A549 (cell line): ENCODE results near the gene COPE.

Experiments used
- CTCF ChIP-seq: fragments of >200 bp; sonication (Bioruptor Twin); formaldehyde crosslinking; IDR thresholded peaks from 3 replicates; pipeline ENCODE4 v1.5.1; 2016
- EP300 ChIP-seq, 2 experiments: fragments of >200 bp; sonication (Bioruptor Twin); formaldehyde crosslinking; IDR thresholded peaks; 2 replicates in 1 of 2; 3 replicates in 1 of 2; pipeline ENCODE4 v1.6.1; 2016 to 2017
- HDAC2 ChIP-seq: fragments of 200-600 bp; sonication (generic); IDR thresholded peaks from 2 replicates; pipeline ENCODE4 v1.6.1; 2016
- KDM1A ChIP-seq: fragments of 200-600 bp; sonication (generic); IDR thresholded peaks from 2 replicates; pipeline ENCODE4 v1.6.1; 2016; ENCODE audit warnings: low read depth, mild to moderate bottlenecking
- POLR2A ChIP-seq: IDR thresholded peaks from 2 replicates; pipeline ENCODE4 v1.6.1; 2012; ENCODE audit warnings: mild to moderate bottlenecking, low read length
- RARB ChIP-seq: fragments of 250-450 bp; sonication (Bioruptor Pico); IDR thresholded peaks from 2 replicates; pipeline ENCODE4 v1.8.0; 2021; ENCODE audit warnings: mild to moderate bottlenecking, moderate library complexity
- ZC3H11A ChIP-seq: fragments of 450-650 bp; IDR thresholded peaks from 2 replicates; pipeline ENCODE4 v1.6.1; 2014; ENCODE audit warnings: antibody characterized with exemption, mild to moderate bottlenecking
- ZFP36 ChIP-seq: fragments of 450-650 bp; IDR thresholded peaks from 2 replicates; pipeline ENCODE4 v1.6.1; 2014; ENCODE audit warnings: borderline replicate concordance; ENCODE audit not compliant: partially characterized antibody

GRCh38 chr19:18854982-18855381, 64.2 kb downstream of the COPE start:
- TF ChIP-seq CTCF (no peak), HDAC2 (no peak), ZC3H11A (no peak), EP300 (IDR thresholded peaks at IDR 0.05) (no peak), POLR2A (no peak), ZFP36 (no peak), RARB (no peak), KDM1A (no peak)
